Measurements from ENCODE around the gene CDH23. TPM values are rescaled to one million over a fixed set of nuclear protein-coding genes. Genes with fewer than 3 reads are reported as not detected.

Gene CDH23
- total and polyA plus RNA-seq, 10 donors = 2.0 to 19.9 (median 11.0) TPM

GRCh38 chr10:71615538-71616329 lies 219.0 kb downstream of the CDH23 start:
- intact Hi-C loops (cut with DNase I; ENCODE audit: low total_unique reads) = no loop called here
- Histone ChIP-seq H3K4me3 (no peak overlapping the region), H3K9me3 (no peaks in the 10 kb centered on the region), H3K36me3 (no peaks in the 10 kb centered on the region), H3K4me1 (peaks cover 3 to 17% (median 10%) of the 10 kb centered on the region in 6 donors), H3K27ac (no peak overlapping the region), H3K27me3 (replicated peaks in 1 of 7) (peaks cover 0 to 7% (median 0%) of the 10 kb centered on the region in 7 donors)
- DNase-seq = no peak
- TF ChIP-seq, protein P1, sequence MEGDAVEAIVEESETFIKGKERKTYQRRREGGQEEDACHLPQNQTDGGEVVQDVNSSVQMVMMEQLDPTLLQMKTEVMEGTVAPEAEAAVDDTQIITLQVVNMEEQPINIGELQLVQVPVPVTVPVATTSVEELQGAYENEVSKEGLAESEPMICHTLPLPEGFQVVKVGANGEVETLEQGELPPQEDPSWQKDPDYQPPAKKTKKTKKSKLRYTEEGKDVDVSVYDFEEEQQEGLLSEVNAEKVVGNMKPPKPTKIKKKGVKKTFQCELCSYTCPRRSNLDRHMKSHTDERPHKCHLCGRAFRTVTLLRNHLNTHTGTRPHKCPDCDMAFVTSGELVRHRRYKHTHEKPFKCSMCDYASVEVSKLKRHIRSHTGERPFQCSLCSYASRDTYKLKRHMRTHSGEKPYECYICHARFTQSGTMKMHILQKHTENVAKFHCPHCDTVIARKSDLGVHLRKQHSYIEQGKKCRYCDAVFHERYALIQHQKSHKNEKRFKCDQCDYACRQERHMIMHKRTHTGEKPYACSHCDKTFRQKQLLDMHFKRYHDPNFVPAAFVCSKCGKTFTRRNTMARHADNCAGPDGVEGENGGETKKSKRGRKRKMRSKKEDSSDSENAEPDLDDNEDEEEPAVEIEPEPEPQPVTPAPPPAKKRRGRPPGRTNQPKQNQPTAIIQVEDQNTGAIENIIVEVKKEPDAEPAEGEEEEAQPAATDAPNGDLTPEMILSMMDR (IDR thresholded peaks at IDR 0.05 in 8 of 11, conservative IDR thresholded peaks at IDR 0.05 in 3 of 11) = no peak
- TF ChIP-seq POLR2AphosphoS5 (IDR thresholded peaks at IDR 0.05) (no peak), POLR2A (IDR thresholded peaks at IDR 0.05) (no peak)
- 86 to 94% (median 90%) methylated on average over 15 to 24 of the region's 24 CpGs for WGBS, 5 donors

GRCh38 chr10:71616817-71617654 lies 220.3 kb downstream of the CDH23 start:
- no peak for DNase-seq
- WGBS, 5 donors = 87 to 95% (median 92%) methylated on average over 12 of the region's 12 CpGs
- intact Hi-C loops (cut with DNase I; ENCODE audit: low total_unique reads) = no loop called here
- H3K4me1 ChIP-seq = peaks cover 3 to 26% (median 20%) of the 10 kb centered on the region in 6 donors
- H3K27me3 ChIP-seq (replicated peaks in 1 of 7) = no peaks in the 10 kb centered on the region
- H3K4me3 ChIP-seq = no peak overlapping the region
- H3K36me3 ChIP-seq = no peaks in the 10 kb centered on the region
- no peak for TF ChIP-seq POLR2A (IDR thresholded peaks at IDR 0.05)
- TF ChIP-seq, protein P1 (IDR thresholded peaks at IDR 0.05 in 8 of 11, conservative IDR thresholded peaks at IDR 0.05 in 3 of 11) = no peak
- no peak for TF ChIP-seq POLR2AphosphoS5 (IDR thresholded peaks at IDR 0.05)
- H3K9me3 ChIP-seq = no peaks in the 10 kb centered on the region
- H3K27ac ChIP-seq = no peak overlapping the region

DNA sequence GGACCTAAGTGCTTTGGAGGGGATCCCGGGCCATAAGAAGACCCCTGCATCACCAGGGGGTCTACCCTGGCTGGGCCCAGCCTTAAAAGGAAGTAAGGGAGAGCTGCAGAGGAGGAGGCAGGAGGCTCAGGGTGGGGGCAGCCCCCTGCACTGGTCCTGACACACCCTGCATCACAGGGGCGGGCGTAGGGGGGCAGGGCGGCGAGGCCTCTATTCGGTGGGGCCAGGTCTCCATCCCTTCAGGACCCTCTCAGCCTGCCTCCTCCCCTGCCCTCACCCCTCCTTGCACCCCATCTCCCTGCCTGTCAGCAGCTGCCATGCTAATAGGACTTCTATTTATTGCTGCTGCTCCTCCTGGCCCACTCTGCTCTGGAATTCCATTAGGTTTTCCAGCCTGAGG lies 221.5 kb downstream of the CDH23 start:
- Histone ChIP-seq H3K27me3 (replicated peaks in 1 of 7) (no peaks in the 10 kb centered on the region), H3K4me3 (no peak overlapping the region), H3K9me3 (no peaks in the 10 kb centered on the region), H3K36me3 (no peaks in the 10 kb centered on the region), H3K4me1 (peaks cover 4 to 31% (median 20%) of the 10 kb centered on the region in 6 donors), H3K27ac (no peak overlapping the region)
- no peak for DNase-seq
- WGBS, 5 donors = 67 to 98% (median 90%) methylated on average over 1 to 6 of the region's 6 CpGs
- TF ChIP-seq, protein P1 (IDR thresholded peaks at IDR 0.05 in 8 of 11, conservative IDR thresholded peaks at IDR 0.05 in 3 of 11) = no peak
- TF ChIP-seq POLR2A (IDR thresholded peaks at IDR 0.05) = no peak
- no peak for TF ChIP-seq POLR2AphosphoS5 (IDR thresholded peaks at IDR 0.05)
- intact Hi-C loops (cut with DNase I; ENCODE audit: low total_unique reads) = no loop called here

- Histone ChIP-seq H3K27ac (no peak overlapping the region), H3K4me1 (peaks cover under 1 to 31% (median 18%) of the 10 kb centered on the region in 6 donors), H3K9me3 (no peaks in the 10 kb centered on the region), H3K36me3 (no peaks in the 10 kb centered on the region), H3K27me3 (replicated peaks in 1 of 7) (no peaks in the 10 kb centered on the region), H3K4me3 (no peak overlapping the region)
- no peak for DNase-seq
- TF ChIP-seq, protein P1 (IDR thresholded peaks at IDR 0.05 in 8 of 11, conservative IDR thresholded peaks at IDR 0.05 in 3 of 11) = no peak
- TF ChIP-seq POLR2A (IDR thresholded peaks at IDR 0.05) (no peak), POLR2AphosphoS5 (IDR thresholded peaks at IDR 0.05) (no peak)
- intact Hi-C loops (cut with DNase I; ENCODE audit: low total_unique reads) = no loop called here
- WGBS, 5 donors = 83 to 87% (median 86%) methylated on average over 8 of the region's 8 CpGs
Measured at GRCh38 chr10:71618598-71618997, 221.9 kb downstream of the CDH23 start.
